HepG2 (cell line): ENCODE measurements around the gene DENND2D. TPM values are rescaled to one million over a fixed set of nuclear protein-coding genes. Genes with fewer than 3 reads are reported as not detected.
A peak's percentile ranks its signal among the peaks of the same experiment; 100 is the strongest.

Experiments
- FOSL1 ChIP-seq: sonication (generic); formaldehyde crosslinking; IDR thresholded peaks from 2 replicates; pipeline ENCODE4 v1.9.0; 2021; ENCODE audit warnings: missing genetic modification reagents, borderline replicate concordance
- HDAC2 ChIP-seq: sonication (generic); formaldehyde crosslinking; IDR thresholded peaks from 2 replicates; pipeline ENCODE4 v1.4.0; 2020; ENCODE audit warnings: missing genetic modification reagents
- HOXA7 ChIP-seq: sonication (generic); formaldehyde crosslinking; IDR thresholded peaks from 2 replicates; pipeline ENCODE4 v1.8.1; 2022; ENCODE audit warnings: mild to moderate bottlenecking, missing genetic modification reagents, moderate library complexity
- MEF2D ChIP-seq: sonication (generic); formaldehyde crosslinking; IDR thresholded peaks from 2 replicates; pipeline ENCODE4 v1.5.1; 2020; ENCODE audit warnings: mild to moderate bottlenecking, missing genetic modification reagents
- ZNF232 ChIP-seq: sonication (generic); formaldehyde crosslinking; IDR thresholded peaks from 2 replicates; pipeline ENCODE4 v1.4.0; 2020; ENCODE audit warnings: missing genetic modification reagents, borderline replicate concordance
- ZNF431 ChIP-seq: sonication (generic); formaldehyde crosslinking; IDR thresholded peaks from 2 replicates; pipeline ENCODE4 v1.9.0; 2022; ENCODE audit warnings: missing genetic modification reagents, low read depth, mild to moderate bottlenecking, borderline replicate concordance
- ZNF546 ChIP-seq: sonication (generic); formaldehyde crosslinking; conservative IDR thresholded peaks from 2 replicates; pipeline ENCODE4 v1.8.1; 2023; ENCODE audit warnings: mild to moderate bottlenecking, missing genetic modification reagents
- ZNF687 ChIP-seq: sonication (generic); formaldehyde crosslinking; IDR thresholded peaks from 2 replicates; pipeline ENCODE4 v1.5.1; 2020; ENCODE audit warnings: mild to moderate bottlenecking, missing genetic modification reagents, moderate library complexity
- ZNF766 ChIP-seq: sonication (generic); formaldehyde crosslinking; IDR thresholded peaks from 2 replicates; pipeline ENCODE4 v1.5.0; 2020; ENCODE audit warnings: missing genetic modification reagents, borderline replicate concordance
- polyA plus RNA-seq, 8 experiments: library from polyadenylated mRNA; depleted of rRNA in 3 of 8; stranded (reverse) in 7 of 8; unstranded in 1 of 8; fragments of >200 nt; fragmentation: Illumina TruSeq in 4 of 8; extraction: Trizol in 4 of 8; gene quantifications; 2 replicates each; pipeline versions ENCODE4 v1.2.1 to v1.2.3, GENCODE V29; 2011 to 2016; ENCODE audit warnings: low read depth in 4 of 8, missing spikeins in 1 of 8, mixed read lengths in 1 of 8; ENCODE audit not compliant: insufficient read depth in 1 of 8
- total RNA-seq, 5 experiments: library from RNA; depleted of rRNA; stranded (reverse); fragments of >200 nt; fragmentation: Illumina TruSeq; extraction: Trizol; gene quantifications; 2 replicates each; pipeline ENCODE4 v1.2.3, GENCODE V29; 2016; ENCODE audit warnings: low read depth in 1 of 5
- TF ChIP-seq, protein P1 (sequence below): sonication (generic); formaldehyde crosslinking; IDR thresholded peaks from 2 replicates; pipeline ENCODE4 v1.4.0; 2020; ENCODE audit warnings: missing genetic modification reagents, borderline replicate concordance
- TF ChIP-seq, protein P2 (sequence below): sonication (generic); formaldehyde crosslinking; IDR thresholded peaks from 2 replicates; pipeline ENCODE4 v1.4.0; 2020; ENCODE audit warnings: missing genetic modification reagents

The DENND2D gene
- total and polyA plus RNA-seq, 2 of the 13 experiments (the other 11 are each of a cell fraction or from before 2014, with no cell fraction given) = 0.04 TPM; not detected in 1

GRCh38 chr1:111139956-111140679 lies 60.3 kb downstream of the DENND2D start, which contains the start of the genes CEPT1 and DRAM2 (continued):
- TF ChIP-seq ZNF546 (CRISPR knock-in tag) (no peak), ZNF687 (CRISPR knock-in tag) (peak; percentile 80), FOSL1 (0 out of 2 replicates have a peak, but pooled peaks have one; percentile 13), MEF2D (CRISPR knock-in tag) (peak; percentile 52; the same call in 1 of the 2 replicates), ZNF766 (CRISPR knock-in tag) (peak; percentile 52; the same call in 1 of the 2 replicates), HOXA7 (no peak), ZNF232 (peak; percentile 29; the same call in 1 of the 2 replicates), ZNF431 (0 out of 2 replicates have a peak, but pooled peaks have one; percentile 32), HDAC2 (CRISPR knock-in tag) (peak; percentile 20; the same call in 1 of the 2 replicates)
- TF ChIP-seq, protein P1, sequence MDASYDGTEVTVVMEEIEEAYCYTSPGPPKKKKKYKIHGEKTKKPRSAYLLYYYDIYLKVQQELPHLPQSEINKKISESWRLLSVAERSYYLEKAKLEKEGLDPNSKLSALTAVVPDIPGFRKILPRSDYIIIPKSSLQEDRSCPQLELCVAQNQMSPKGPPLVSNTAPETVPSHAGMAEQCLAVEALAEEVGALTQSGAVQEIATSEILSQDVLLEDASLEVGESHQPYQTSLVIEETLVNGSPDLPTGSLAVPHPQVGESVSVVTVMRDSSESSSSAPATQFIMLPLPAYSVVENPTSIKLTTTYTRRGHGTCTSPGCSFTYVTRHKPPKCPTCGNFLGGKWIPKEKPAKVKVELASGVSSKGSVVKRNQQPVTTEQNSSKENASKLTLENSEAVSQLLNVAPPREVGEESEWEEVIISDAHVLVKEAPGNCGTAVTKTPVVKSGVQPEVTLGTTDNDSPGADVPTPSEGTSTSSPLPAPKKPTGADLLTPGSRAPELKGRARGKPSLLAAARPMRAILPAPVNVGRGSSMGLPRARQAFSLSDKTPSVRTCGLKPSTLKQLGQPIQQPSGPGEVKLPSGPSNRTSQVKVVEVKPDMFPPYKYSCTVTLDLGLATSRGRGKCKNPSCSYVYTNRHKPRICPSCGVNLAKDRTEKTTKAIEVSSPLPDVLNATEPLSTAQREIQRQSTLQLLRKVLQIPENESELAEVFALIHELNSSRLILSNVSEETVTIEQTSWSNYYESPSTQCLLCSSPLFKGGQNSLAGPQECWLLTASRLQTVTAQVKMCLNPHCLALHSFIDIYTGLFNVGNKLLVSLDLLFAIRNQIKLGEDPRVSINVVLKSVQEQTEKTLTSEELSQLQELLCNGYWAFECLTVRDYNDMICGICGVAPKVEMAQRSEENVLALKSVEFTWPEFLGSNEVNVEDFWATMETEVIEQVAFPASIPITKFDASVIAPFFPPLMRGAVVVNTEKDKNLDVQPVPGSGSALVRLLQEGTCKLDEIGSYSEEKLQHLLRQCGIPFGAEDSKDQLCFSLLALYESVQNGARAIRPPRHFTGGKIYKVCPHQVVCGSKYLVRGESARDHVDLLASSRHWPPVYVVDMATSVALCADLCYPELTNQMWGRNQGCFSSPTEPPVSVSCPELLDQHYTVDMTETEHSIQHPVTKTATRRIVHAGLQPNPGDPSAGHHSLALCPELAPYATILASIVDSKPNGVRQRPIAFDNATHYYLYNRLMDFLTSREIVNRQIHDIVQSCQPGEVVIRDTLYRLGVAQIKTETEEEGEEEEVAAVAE (CRISPR knock-in tag) = no peak
- TF ChIP-seq, protein P2, sequence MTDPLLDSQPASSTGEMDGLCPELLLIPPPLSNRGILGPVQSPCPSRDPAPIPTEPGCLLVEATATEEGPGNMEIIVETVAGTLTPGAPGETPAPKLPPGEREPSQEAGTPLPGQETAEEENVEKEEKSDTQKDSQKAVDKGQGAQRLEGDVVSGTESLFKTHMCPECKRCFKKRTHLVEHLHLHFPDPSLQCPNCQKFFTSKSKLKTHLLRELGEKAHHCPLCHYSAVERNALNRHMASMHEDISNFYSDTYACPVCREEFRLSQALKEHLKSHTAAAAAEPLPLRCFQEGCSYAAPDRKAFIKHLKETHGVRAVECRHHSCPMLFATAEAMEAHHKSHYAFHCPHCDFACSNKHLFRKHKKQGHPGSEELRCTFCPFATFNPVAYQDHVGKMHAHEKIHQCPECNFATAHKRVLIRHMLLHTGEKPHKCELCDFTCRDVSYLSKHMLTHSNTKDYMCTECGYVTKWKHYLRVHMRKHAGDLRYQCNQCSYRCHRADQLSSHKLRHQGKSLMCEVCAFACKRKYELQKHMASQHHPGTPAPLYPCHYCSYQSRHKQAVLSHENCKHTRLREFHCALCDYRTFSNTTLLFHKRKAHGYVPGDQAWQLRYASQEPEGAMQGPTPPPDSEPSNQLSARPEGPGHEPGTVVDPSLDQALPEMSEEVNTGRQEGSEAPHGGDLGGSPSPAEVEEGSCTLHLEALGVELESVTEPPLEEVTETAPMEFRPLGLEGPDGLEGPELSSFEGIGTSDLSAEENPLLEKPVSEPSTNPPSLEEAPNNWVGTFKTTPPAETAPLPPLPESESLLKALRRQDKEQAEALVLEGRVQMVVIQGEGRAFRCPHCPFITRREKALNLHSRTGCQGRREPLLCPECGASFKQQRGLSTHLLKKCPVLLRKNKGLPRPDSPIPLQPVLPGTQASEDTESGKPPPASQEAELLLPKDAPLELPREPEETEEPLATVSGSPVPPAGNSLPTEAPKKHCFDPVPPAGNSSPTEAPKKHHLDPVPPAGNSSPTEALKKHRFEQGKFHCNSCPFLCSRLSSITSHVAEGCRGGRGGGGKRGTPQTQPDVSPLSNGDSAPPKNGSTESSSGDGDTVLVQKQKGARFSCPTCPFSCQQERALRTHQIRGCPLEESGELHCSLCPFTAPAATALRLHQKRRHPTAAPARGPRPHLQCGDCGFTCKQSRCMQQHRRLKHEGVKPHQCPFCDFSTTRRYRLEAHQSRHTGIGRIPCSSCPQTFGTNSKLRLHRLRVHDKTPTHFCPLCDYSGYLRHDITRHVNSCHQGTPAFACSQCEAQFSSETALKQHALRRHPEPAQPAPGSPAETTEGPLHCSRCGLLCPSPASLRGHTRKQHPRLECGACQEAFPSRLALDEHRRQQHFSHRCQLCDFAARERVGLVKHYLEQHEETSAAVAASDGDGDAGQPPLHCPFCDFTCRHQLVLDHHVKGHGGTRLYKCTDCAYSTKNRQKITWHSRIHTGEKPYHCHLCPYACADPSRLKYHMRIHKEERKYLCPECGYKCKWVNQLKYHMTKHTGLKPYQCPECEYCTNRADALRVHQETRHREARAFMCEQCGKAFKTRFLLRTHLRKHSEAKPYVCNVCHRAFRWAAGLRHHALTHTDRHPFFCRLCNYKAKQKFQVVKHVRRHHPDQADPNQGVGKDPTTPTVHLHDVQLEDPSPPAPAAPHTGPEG (CRISPR knock-in tag) = peak; percentile 45
